Muscle of back (tissue), 11 donors: ENCODE measurements around the gene PQBP1. TPM values are rescaled to one million over a fixed set of nuclear protein-coding genes. Genes with fewer than 3 reads are reported as not detected.

Experiments
- DNase-seq, 3 donors: peaks; one replicate each; pipeline versions ENCODE4 v3.0.0 to v3.0.0-alpha.2; 2013
- polyA plus RNA-seq, 10 donors: library from polyadenylated mRNA; unstranded; fragments of 120-200 nt; gene quantifications; one replicate each; pipeline ENCODE4 v1.2.1, GENCODE V29; 2013; ENCODE audit not compliant: insufficient read length in 10 of 10

The PQBP1 gene
- polyA plus RNA-seq, 10 donors, result 45.2 to 72.5 (median 57.7) TPM

- no peak for DNase-seq
Measured at GRCh38 chrX:48919947-48920717, 22.4 kb downstream of the PQBP1 start.

- DNase-seq, result no peak
Measured at GRCh38 chrX:48920718-48921104, 23.0 kb downstream of the PQBP1 start.

- DNase-seq, result no peak
Measured at GRCh38 chrX:48923771-48924170, 26.0 kb downstream of the PQBP1 start.

- DNase-seq, result no peak
Measured at GRCh38 chrX:48924270-48924669, 26.5 kb downstream of the PQBP1 start.

- no peak for DNase-seq
Measured at GRCh38 chrX:48927123-48927522, 29.4 kb downstream of the PQBP1 start.

- DNase-seq, result no peak
Measured at GRCh38 chrX:48927736-48928382, 30.1 kb downstream of the PQBP1 start.

GRCh38 chrX:48933757-48934156 lies 36.0 kb downstream of the PQBP1 start:
- DNase-seq, result no peak

- DNase-seq, result no peak
Measured at GRCh38 chrX:48934581-48935300, 37.0 kb downstream of the PQBP1 start.

GRCh38 chrX:48935301-48935670 lies 37.6 kb downstream of the PQBP1 start:
- no peak for DNase-seq

- no peak for DNase-seq
Measured at GRCh38 chrX:48936429-48937053, 38.8 kb downstream of the PQBP1 start.

GRCh38 chrX:48937054-48937907 lies 39.6 kb downstream of the PQBP1 start:
- DNase-seq, result no peak

GRCh38 chrX:48938721-48939425 lies 41.1 kb downstream of the PQBP1 start:
- DNase-seq, result no peak

GRCh38 chrX:48939524-48940228 lies 41.9 kb downstream of the PQBP1 start:
- DNase-seq, result no peak

- DNase-seq, result no peak
Measured at GRCh38 chrX:48940404-48940955, 42.8 kb downstream of the PQBP1 start.

GRCh38 chrX:48942895-48943294 lies 45.2 kb downstream of the PQBP1 start:
- no peak for DNase-seq

- peak; percentile 7 to 59 (median 40) for DNase-seq
Measured at GRCh38 chrX:48945517-48946348, 48.0 kb downstream of the PQBP1 start.

GRCh38 chrX:48948589-48948988 lies 50.9 kb downstream of the PQBP1 start:
- DNase-seq, result no peak
